HEK293 (cell line): ENCODE measurements around the gene TMEM203.

Source experiments
- KLF16 ChIP-seq: fragments of 450-650 bp; formaldehyde crosslinking; IDR thresholded peaks from 2 replicates; pipeline ENCODE4 v1.5.1; 2017; ENCODE audit warnings: missing biosample characterization, missing genetic modification characterization
- KLF7 ChIP-seq: fragments of 450-650 bp; formaldehyde crosslinking; IDR thresholded peaks from 2 replicates; pipeline ENCODE4 v1.5.1; 2016; ENCODE audit warnings: missing biosample characterization, missing genetic modification characterization, borderline replicate concordance
- MZF1 ChIP-seq: fragments of 450-650 bp; formaldehyde crosslinking; IDR thresholded peaks from 2 replicates; pipeline ENCODE4 v1.5.1; 2017; ENCODE audit warnings: missing biosample characterization, missing genetic modification characterization, borderline replicate concordance
- ZIC2 ChIP-seq: fragments of 450-650 bp; formaldehyde crosslinking; IDR thresholded peaks from 2 replicates; pipeline ENCODE4 v1.5.1; 2016; ENCODE audit warnings: missing biosample characterization, missing genetic modification characterization
- ZNF157 ChIP-seq: fragments of 450-650 bp; formaldehyde crosslinking; IDR thresholded peaks from 2 replicates; pipeline ENCODE4 v1.5.1; 2016; ENCODE audit warnings: missing biosample characterization, missing genetic modification characterization
- ZNF169 ChIP-seq: fragments of 450-650 bp; formaldehyde crosslinking; IDR thresholded peaks from 2 replicates; pipeline ENCODE4 v1.5.1; 2016; ENCODE audit warnings: missing biosample characterization, missing genetic modification characterization
- ZNF335 ChIP-seq: fragments of 450-650 bp; formaldehyde crosslinking; conservative IDR thresholded peaks from 2 replicates; pipeline ENCODE4 v1.5.1; 2016; ENCODE audit warnings: missing biosample characterization, missing genetic modification characterization
- ZNF510 ChIP-seq: fragments of 450-650 bp; formaldehyde crosslinking; IDR thresholded peaks from 2 replicates; pipeline ENCODE4 v1.5.1; 2018; ENCODE audit warnings: mild to moderate bottlenecking, missing genetic modification characterization, missing biosample characterization; ENCODE audit not compliant: insufficient replicate concordance
- ZNF518A ChIP-seq: fragments of 450-650 bp; formaldehyde crosslinking; conservative IDR thresholded peaks from 2 replicates; pipeline ENCODE4 v1.5.1; 2016; ENCODE audit warnings: low read depth, missing biosample characterization, missing genetic modification characterization
- ZNF654 ChIP-seq: fragments of 450-650 bp; formaldehyde crosslinking; IDR thresholded peaks from 2 replicates; pipeline ENCODE4 v1.5.1; 2016; ENCODE audit warnings: low read depth, missing biosample characterization, missing genetic modification characterization
- ZSCAN30 ChIP-seq: fragments of 450-650 bp; IDR thresholded peaks from 2 replicates; pipeline ENCODE4 v1.5.1; 2018; ENCODE audit warnings: missing biosample characterization, mild to moderate bottlenecking, missing genetic modification characterization, moderate library complexity
- TF ChIP-seq, protein P1 (sequence below): fragments of 450-650 bp; formaldehyde crosslinking; IDR thresholded peaks from 2 replicates; pipeline ENCODE4 v1.5.0; 2017; ENCODE audit warnings: missing biosample characterization, missing genetic modification characterization, borderline replicate concordance
- TF ChIP-seq, protein P2 (sequence below): fragments of 450-650 bp; formaldehyde crosslinking; IDR thresholded peaks from 2 replicates; pipeline ENCODE4 v1.5.1; 2016; ENCODE audit warnings: missing biosample characterization, missing genetic modification characterization, borderline replicate concordance
- TF ChIP-seq, protein P3 (sequence below): fragments of 450-650 bp; formaldehyde crosslinking; IDR thresholded peaks from 2 replicates; pipeline ENCODE4 v1.5.1; 2016; ENCODE audit warnings: missing biosample characterization, missing genetic modification characterization, low read depth
- TF ChIP-seq, protein P4 (sequence below): fragments of 450-650 bp; formaldehyde crosslinking; IDR thresholded peaks from 2 replicates; pipeline ENCODE4 v1.5.1; 2016; ENCODE audit warnings: missing biosample characterization, missing genetic modification characterization
- TF ChIP-seq, protein P5 (sequence below): fragments of 450-650 bp; formaldehyde crosslinking; IDR thresholded peaks from 2 replicates; pipeline ENCODE4 v1.5.1; 2017; ENCODE audit warnings: missing biosample characterization, missing genetic modification characterization
- TF ChIP-seq, protein P6 (sequence below): sonication (generic); formaldehyde crosslinking; IDR thresholded peaks from 2 replicates; pipeline ENCODE4 v1.8.1; 2022; ENCODE audit warnings: mild to moderate bottlenecking, moderate library complexity, missing genetic modification reagents

Gene TMEM203

DNA sequence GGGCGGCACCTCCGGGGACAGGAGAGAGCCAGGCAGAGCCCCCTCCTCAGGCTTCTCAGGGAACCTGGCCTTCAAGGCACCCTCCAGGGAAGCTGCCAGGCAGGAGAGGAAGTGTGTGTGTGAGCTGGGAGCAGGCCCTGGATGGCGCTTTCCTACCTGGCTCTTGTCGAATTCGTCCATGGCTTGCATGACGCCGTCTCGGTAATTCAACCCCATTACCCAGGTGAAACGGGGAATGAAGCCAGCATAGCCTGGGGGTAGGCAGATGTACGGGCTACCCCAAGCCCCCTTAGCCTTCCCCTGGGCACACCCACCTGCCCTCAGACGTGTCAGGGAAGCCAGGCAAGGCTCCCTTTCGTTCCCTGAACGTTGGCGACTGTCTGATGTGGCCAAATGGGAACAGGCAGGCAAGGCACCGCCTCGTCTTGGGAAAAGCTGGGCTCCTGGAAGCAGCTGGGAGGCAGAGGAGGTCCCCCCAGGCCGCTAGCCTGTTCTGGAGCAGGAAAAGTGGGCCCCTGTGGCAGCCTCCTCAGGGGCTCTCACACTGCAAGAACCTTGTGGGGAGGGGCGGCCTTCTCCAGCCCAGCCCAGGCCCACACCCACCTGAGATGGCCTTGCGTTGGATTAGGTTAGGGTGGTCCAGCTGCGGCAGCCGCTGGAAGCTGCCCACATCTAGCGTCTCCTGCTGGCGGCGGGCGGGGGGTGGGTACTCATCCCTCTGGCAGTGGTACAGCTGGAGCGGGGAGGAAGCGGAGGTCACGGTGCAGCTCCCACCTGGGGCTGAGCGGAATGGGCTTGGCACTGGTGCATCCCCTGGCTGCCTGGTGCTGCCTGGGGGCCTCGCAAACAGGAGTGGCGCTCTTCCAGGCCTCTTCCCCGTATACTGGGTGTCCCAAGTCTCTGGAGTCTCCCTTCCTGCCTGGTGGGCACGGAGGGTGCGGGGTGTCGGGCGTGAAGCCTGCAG is 39.3 kb upstream of the TMEM203 start (continued):
- no peak for TF ChIP-seq ZNF654
- TF ChIP-seq, protein P1, sequence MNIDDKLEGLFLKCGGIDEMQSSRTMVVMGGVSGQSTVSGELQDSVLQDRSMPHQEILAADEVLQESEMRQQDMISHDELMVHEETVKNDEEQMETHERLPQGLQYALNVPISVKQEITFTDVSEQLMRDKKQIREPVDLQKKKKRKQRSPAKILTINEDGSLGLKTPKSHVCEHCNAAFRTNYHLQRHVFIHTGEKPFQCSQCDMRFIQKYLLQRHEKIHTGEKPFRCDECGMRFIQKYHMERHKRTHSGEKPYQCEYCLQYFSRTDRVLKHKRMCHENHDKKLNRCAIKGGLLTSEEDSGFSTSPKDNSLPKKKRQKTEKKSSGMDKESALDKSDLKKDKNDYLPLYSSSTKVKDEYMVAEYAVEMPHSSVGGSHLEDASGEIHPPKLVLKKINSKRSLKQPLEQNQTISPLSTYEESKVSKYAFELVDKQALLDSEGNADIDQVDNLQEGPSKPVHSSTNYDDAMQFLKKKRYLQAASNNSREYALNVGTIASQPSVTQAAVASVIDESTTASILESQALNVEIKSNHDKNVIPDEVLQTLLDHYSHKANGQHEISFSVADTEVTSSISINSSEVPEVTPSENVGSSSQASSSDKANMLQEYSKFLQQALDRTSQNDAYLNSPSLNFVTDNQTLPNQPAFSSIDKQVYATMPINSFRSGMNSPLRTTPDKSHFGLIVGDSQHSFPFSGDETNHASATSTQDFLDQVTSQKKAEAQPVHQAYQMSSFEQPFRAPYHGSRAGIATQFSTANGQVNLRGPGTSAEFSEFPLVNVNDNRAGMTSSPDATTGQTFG = no peak
- peak; percentile 1 for TF ChIP-seq ZIC2
- TF ChIP-seq ZNF510 = no peak
- TF ChIP-seq ZNF157 (tag by site-specific recombination) = no peak
- TF ChIP-seq, protein P2, sequence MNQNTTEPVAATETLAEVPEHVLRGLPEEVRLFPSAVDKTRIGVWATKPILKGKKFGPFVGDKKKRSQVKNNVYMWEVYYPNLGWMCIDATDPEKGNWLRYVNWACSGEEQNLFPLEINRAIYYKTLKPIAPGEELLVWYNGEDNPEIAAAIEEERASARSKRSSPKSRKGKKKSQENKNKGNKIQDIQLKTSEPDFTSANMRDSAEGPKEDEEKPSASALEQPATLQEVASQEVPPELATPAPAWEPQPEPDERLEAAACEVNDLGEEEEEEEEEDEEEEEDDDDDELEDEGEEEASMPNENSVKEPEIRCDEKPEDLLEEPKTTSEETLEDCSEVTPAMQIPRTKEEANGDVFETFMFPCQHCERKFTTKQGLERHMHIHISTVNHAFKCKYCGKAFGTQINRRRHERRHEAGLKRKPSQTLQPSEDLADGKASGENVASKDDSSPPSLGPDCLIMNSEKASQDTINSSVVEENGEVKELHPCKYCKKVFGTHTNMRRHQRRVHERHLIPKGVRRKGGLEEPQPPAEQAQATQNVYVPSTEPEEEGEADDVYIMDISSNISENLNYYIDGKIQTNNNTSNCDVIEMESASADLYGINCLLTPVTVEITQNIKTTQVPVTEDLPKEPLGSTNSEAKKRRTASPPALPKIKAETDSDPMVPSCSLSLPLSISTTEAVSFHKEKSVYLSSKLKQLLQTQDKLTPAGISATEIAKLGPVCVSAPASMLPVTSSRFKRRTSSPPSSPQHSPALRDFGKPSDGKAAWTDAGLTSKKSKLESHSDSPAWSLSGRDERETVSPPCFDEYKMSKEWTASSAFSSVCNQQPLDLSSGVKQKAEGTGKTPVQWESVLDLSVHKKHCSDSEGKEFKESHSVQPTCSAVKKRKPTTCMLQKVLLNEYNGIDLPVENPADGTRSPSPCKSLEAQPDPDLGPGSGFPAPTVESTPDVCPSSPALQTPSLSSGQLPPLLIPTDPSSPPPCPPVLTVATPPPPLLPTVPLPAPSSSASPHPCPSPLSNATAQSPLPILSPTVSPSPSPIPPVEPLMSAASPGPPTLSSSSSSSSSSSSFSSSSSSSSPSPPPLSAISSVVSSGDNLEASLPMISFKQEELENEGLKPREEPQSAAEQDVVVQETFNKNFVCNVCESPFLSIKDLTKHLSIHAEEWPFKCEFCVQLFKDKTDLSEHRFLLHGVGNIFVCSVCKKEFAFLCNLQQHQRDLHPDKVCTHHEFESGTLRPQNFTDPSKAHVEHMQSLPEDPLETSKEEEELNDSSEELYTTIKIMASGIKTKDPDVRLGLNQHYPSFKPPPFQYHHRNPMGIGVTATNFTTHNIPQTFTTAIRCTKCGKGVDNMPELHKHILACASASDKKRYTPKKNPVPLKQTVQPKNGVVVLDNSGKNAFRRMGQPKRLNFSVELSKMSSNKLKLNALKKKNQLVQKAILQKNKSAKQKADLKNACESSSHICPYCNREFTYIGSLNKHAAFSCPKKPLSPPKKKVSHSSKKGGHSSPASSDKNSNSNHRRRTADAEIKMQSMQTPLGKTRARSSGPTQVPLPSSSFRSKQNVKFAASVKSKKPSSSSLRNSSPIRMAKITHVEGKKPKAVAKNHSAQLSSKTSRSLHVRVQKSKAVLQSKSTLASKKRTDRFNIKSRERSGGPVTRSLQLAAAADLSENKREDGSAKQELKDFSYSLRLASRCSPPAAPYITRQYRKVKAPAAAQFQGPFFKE (tag by site-specific recombination) = no peak
- TF ChIP-seq, protein P3, sequence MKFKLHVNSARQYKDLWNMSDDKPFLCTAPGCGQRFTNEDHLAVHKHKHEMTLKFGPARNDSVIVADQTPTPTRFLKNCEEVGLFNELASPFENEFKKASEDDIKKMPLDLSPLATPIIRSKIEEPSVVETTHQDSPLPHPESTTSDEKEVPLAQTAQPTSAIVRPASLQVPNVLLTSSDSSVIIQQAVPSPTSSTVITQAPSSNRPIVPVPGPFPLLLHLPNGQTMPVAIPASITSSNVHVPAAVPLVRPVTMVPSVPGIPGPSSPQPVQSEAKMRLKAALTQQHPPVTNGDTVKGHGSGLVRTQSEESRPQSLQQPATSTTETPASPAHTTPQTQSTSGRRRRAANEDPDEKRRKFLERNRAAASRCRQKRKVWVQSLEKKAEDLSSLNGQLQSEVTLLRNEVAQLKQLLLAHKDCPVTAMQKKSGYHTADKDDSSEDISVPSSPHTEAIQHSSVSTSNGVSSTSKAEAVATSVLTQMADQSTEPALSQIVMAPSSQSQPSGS = no peak
- TF ChIP-seq ZNF335 = peak; percentile 39
- TF ChIP-seq KLF7 (tag by site-specific recombination) = no peak
- TF ChIP-seq ZNF169 = no peak
- TF ChIP-seq ZNF518A (tag by site-specific recombination) = no peak
- TF ChIP-seq, protein P4, sequence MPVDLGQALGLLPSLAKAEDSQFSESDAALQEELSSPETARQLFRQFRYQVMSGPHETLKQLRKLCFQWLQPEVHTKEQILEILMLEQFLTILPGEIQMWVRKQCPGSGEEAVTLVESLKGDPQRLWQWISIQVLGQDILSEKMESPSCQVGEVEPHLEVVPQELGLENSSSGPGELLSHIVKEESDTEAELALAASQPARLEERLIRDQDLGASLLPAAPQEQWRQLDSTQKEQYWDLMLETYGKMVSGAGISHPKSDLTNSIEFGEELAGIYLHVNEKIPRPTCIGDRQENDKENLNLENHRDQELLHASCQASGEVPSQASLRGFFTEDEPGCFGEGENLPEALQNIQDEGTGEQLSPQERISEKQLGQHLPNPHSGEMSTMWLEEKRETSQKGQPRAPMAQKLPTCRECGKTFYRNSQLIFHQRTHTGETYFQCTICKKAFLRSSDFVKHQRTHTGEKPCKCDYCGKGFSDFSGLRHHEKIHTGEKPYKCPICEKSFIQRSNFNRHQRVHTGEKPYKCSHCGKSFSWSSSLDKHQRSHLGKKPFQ (tag by site-specific recombination) = no peak
- TF ChIP-seq MZF1 (tag by site-specific recombination) = no peak
- TF ChIP-seq ZSCAN30 = no peak
- TF ChIP-seq, protein P5, sequence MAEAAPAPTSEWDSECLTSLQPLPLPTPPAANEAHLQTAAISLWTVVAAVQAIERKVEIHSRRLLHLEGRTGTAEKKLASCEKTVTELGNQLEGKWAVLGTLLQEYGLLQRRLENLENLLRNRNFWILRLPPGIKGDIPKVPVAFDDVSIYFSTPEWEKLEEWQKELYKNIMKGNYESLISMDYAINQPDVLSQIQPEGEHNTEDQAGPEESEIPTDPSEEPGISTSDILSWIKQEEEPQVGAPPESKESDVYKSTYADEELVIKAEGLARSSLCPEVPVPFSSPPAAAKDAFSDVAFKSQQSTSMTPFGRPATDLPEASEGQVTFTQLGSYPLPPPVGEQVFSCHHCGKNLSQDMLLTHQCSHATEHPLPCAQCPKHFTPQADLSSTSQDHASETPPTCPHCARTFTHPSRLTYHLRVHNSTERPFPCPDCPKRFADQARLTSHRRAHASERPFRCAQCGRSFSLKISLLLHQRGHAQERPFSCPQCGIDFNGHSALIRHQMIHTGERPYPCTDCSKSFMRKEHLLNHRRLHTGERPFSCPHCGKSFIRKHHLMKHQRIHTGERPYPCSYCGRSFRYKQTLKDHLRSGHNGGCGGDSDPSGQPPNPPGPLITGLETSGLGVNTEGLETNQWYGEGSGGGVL (tag by site-specific recombination) = no peak
- no peak for TF ChIP-seq KLF16 (tag by site-specific recombination)
- TF ChIP-seq, protein P6, sequence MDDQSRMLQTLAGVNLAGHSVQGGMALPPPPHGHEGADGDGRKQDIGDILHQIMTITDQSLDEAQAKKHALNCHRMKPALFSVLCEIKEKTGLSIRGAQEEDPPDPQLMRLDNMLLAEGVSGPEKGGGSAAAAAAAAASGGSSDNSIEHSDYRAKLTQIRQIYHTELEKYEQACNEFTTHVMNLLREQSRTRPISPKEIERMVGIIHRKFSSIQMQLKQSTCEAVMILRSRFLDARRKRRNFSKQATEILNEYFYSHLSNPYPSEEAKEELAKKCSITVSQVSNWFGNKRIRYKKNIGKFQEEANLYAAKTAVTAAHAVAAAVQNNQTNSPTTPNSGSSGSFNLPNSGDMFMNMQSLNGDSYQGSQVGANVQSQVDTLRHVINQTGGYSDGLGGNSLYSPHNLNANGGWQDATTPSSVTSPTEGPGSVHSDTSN (CRISPR knock-in tag) = no peak
